ENCODE data around the gene WIF1. TPM values are rescaled to one million over a fixed set of nuclear protein-coding genes. Genes with fewer than 3 reads are reported as not detected.

Gene WIF1
- total RNA-seq, 4 donors from 2014 or later = not detected

- peaks cover 0 to 6% (median 0%) of the 10 kb centered on the region in 4 donors for H3K9me3 ChIP-seq
- no peaks in the 10 kb centered on the region for H3K4me1 ChIP-seq
- no peaks in the 10 kb centered on the region for H3K27me3 ChIP-seq
- no peak for TF ChIP-seq EP300 (IDR thresholded peaks at IDR 0.05)
- TF ChIP-seq CTCF (IDR thresholded peaks at IDR 0.05) = no peak
- no peak for TF ChIP-seq POLR2A (IDR thresholded peaks at IDR 0.05)
- WGBS, 2 donors = 61 to 64% methylated on average over 4 of the region's 4 CpGs
- H3K27ac ChIP-seq = no peak overlapping the region
- H3K36me3 ChIP-seq = no peaks in the 10 kb centered on the region
- no peak overlapping the region for H3K4me3 ChIP-seq
- no peak for DNase-seq (ENCODE audit: low spot score in 2 of 2)
Measured at GRCh38 chr12:65055859-65056258, 65.2 kb downstream of the WIF1 start.

GRCh38 chr12:65051218-65051617 is 69.9 kb downstream of the WIF1 start:
- 67 to 74% methylated on average over 9 of the region's 9 CpGs for WGBS, 2 donors

GRCh38 chr12:65045269-65045668 is 75.8 kb downstream of the WIF1 start:
- H3K4me3 ChIP-seq = no peak overlapping the region
- H3K4me1 ChIP-seq = no peaks in the 10 kb centered on the region
- H3K27ac ChIP-seq = no peak overlapping the region
- no peak for DNase-seq (ENCODE audit: low spot score in 2 of 2)
- TF ChIP-seq CTCF (IDR thresholded peaks at IDR 0.05) (no peak), POLR2A (IDR thresholded peaks at IDR 0.05) (no peak), EP300 (IDR thresholded peaks at IDR 0.05) (no peak)
- WGBS, 2 donors = 69 to 80% methylated on average over 4 of the region's 4 CpGs
- no peaks in the 10 kb centered on the region for H3K27me3 ChIP-seq
- H3K9me3 ChIP-seq = no peaks in the 10 kb centered on the region
- no peaks in the 10 kb centered on the region for H3K36me3 ChIP-seq

More at GRCh38 chr12:65051218-65051617, 69.9 kb downstream of the WIF1 start:
- TF ChIP-seq EP300 (IDR thresholded peaks at IDR 0.05) = no peak
- TF ChIP-seq POLR2A (IDR thresholded peaks at IDR 0.05) = no peak
- no peak for TF ChIP-seq CTCF (IDR thresholded peaks at IDR 0.05)
- no peak for DNase-seq (ENCODE audit: low spot score in 2 of 2)
- no peak overlapping the region for H3K27ac ChIP-seq
- H3K9me3 ChIP-seq = no peaks in the 10 kb centered on the region
- H3K4me3 ChIP-seq = no peak overlapping the region
- no peaks in the 10 kb centered on the region for H3K36me3 ChIP-seq
- no peaks in the 10 kb centered on the region for H3K4me1 ChIP-seq
- H3K27me3 ChIP-seq = no peaks in the 10 kb centered on the region

- Histone ChIP-seq H3K27me3 (no peaks in the 10 kb centered on the region), H3K9me3 (peaks cover 0 to 14% (median 0%) of the 10 kb centered on the region in 4 donors), H3K4me1 (no peaks in the 10 kb centered on the region), H3K4me3 (no peak overlapping the region), H3K36me3 (no peaks in the 10 kb centered on the region), H3K27ac (no peak overlapping the region)
- TF ChIP-seq CTCF (IDR thresholded peaks at IDR 0.05) (no peak), POLR2A (IDR thresholded peaks at IDR 0.05) (no peak), EP300 (IDR thresholded peaks at IDR 0.05) (no peak)
- no peak for DNase-seq (ENCODE audit: low spot score in 2 of 2)
- WGBS, 2 donors = 54 to 60% methylated on average over 1 to 2 of the region's 2 CpGs
Measured at GRCh38 chr12:65039301-65039700, 81.8 kb downstream of the WIF1 start.

- WGBS, 2 donors = 49 to 66% methylated on average over 2 of the region's 2 CpGs
- no peak for TF ChIP-seq CTCF (IDR thresholded peaks at IDR 0.05)
- TF ChIP-seq POLR2A (IDR thresholded peaks at IDR 0.05) = no peak
- Histone ChIP-seq H3K36me3 (no peaks in the 10 kb centered on the region), H3K9me3 (peaks cover 0 to 15% (median 0%) of the 10 kb centered on the region in 4 donors), H3K4me1 (no peaks in the 10 kb centered on the region), H3K27me3 (no peaks in the 10 kb centered on the region), H3K27ac (no peak overlapping the region), H3K4me3 (no peak overlapping the region)
- DNase-seq (ENCODE audit: low spot score in 2 of 2) = no peak
Measured at GRCh38 chr12:65025136-65025535, 96.0 kb downstream of the WIF1 start.
